Chondrocyte (in vitro differentiated cells): ENCODE results near the gene GJB2. TPM values are rescaled to one million over a fixed set of nuclear protein-coding genes. Genes with fewer than 3 reads are reported as not detected.

Source experiments
- DNase-seq: peaks from one replicate; pipeline ENCODE4 v3.0.0; 2021; ENCODE audit warnings: mixed read lengths, low spot score
- H3K27ac Mint-ChIP-seq: one replicate; pipeline ENCODE4 v1.8.0; 2021; ENCODE audit warnings: mild to moderate bottlenecking, moderate library complexity, mixed read lengths; ENCODE audit not compliant: unreplicated experiment
- H3K27me3 Mint-ChIP-seq: 2 replicates; pipeline ENCODE4 v1.8.0; 2021; ENCODE audit warnings: low read depth, mixed read lengths
- H3K36me3 Mint-ChIP-seq: 2 replicates; pipeline ENCODE4 v1.8.0; 2021; ENCODE audit warnings: low read depth, mixed read lengths
- H3K4me1 Mint-ChIP-seq: 2 replicates; pipeline ENCODE4 v1.8.0; 2021; ENCODE audit warnings: low read depth, mild to moderate bottlenecking, mixed read lengths
- H3K4me3 Mint-ChIP-seq: one replicate; pipeline ENCODE4 v1.8.0; 2021; ENCODE audit warnings: mild to moderate bottlenecking, moderate library complexity, mixed read lengths; ENCODE audit not compliant: unreplicated experiment
- H3K9me3 Mint-ChIP-seq: 2 replicates; pipeline ENCODE4 v1.8.0; 2021; ENCODE audit warnings: low read depth, mixed read lengths
- total RNA-seq: library from RNA; stranded (reverse); gene quantifications from 3 replicates; pipeline ENCODE4 v1.2.1, GENCODE V29; 2021
- TF ChIP-seq, protein P1 (sequence below): fragments of 200-600 bp; sonication (generic); IDR thresholded peaks from 2 replicates; pipeline ENCODE4 v1.5.0; 2021; ENCODE audit warnings: antibody characterized with exemption, mild to moderate bottlenecking, moderate library complexity

The GJB2 gene
- total RNA-seq, 1 donor from 2014 or later, result not detected

- no peak overlapping the region for H3K4me3 Mint-ChIP-seq
Measured at GRCh38 chr13:20219577-20219976, 26.8 kb upstream of the GJB2 start.

DNA sequence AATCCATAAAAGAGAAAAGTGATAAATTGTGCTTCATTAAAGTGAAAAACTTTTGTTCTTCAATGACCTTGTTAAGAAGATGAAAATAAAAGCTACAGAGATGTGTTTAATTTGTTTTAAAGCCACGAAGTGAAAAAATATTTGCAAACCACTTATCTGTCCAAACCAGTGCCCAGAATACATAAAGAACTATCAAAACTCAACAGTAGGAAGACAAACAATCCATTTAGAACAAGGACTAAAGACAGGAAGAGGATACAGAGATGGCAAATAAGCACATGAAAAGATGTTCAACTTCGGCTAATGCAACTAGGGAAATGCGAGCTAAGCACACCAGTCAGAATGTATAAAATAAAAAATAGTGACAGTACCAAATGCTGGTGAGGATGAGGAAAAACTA lies 24.4 kb upstream of the GJB2 start:
- DNase-seq, result no peak
- no peaks in the 10 kb centered on the region for H3K4me1 Mint-ChIP-seq

More at GRCh38 chr13:20219577-20219976, 26.8 kb upstream of the GJB2 start:
- TF ChIP-seq, protein P1, sequence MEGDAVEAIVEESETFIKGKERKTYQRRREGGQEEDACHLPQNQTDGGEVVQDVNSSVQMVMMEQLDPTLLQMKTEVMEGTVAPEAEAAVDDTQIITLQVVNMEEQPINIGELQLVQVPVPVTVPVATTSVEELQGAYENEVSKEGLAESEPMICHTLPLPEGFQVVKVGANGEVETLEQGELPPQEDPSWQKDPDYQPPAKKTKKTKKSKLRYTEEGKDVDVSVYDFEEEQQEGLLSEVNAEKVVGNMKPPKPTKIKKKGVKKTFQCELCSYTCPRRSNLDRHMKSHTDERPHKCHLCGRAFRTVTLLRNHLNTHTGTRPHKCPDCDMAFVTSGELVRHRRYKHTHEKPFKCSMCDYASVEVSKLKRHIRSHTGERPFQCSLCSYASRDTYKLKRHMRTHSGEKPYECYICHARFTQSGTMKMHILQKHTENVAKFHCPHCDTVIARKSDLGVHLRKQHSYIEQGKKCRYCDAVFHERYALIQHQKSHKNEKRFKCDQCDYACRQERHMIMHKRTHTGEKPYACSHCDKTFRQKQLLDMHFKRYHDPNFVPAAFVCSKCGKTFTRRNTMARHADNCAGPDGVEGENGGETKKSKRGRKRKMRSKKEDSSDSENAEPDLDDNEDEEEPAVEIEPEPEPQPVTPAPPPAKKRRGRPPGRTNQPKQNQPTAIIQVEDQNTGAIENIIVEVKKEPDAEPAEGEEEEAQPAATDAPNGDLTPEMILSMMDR, result no peak
- H3K27me3 Mint-ChIP-seq, result peaks cover 64% of the 10 kb centered on the region
- peaks cover 5% of the 10 kb centered on the region for H3K9me3 Mint-ChIP-seq
- H3K27ac Mint-ChIP-seq, result no peak overlapping the region
- DNase-seq, result no peak
- H3K4me1 Mint-ChIP-seq, result no peaks in the 10 kb centered on the region
- H3K36me3 Mint-ChIP-seq, result no peaks in the 10 kb centered on the region

GRCh38 chr13:20209948-20210347 lies 17.2 kb upstream of the GJB2 start:
- Mint-ChIP-seq H3K36me3 (peaks cover 2% of the 10 kb centered on the region), H3K27me3 (peaks cover 53% of the 10 kb centered on the region), H3K27ac (no peak overlapping the region), H3K4me3 (no peak overlapping the region), H3K9me3 (peaks cover 10% of the 10 kb centered on the region), H3K4me1 (no peaks in the 10 kb centered on the region)
- no peak for DNase-seq
- TF ChIP-seq, protein P1, result no peak

More for the DNA sequence above, 24.4 kb upstream of the GJB2 start:
- Mint-ChIP-seq H3K36me3 (peaks cover 2% of the 10 kb centered on the region), H3K27me3 (peaks cover 63% of the 10 kb centered on the region), H3K4me3 (no peak overlapping the region), H3K27ac (no peak overlapping the region), H3K9me3 (peaks cover 15% of the 10 kb centered on the region)
- TF ChIP-seq, protein P1, result no peak

DNA sequence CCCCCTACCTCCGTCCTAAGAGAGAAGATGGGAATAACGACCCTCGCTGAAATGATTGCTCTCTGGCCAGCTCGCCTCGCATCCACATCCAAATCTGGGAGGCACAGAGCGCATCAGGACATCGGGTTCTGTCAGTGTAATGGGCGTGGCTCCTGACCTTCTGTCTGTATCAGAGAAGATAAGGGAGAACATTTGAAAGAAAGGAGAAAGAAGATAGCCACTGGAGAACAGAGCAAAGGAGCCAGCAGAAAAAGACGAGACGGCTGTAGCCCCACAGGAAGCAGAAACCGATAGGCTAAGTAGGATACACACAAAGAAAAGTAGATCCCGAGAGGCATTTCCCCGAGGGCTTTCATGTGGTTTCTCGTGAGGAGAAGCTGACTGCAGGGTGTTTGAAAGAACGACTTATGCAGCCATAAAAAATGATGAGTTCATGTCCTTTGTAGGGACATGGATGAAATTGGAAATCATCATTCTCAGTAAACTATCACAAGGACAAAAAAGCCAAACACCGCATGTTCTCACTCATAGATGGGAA lies 14.0 kb upstream of the GJB2 start:
- TF ChIP-seq, protein P1, result no peak
- no peak for DNase-seq
- H3K36me3 Mint-ChIP-seq, result peaks cover under 1% of the 10 kb centered on the region
- H3K9me3 Mint-ChIP-seq, result peaks cover 8% of the 10 kb centered on the region
- peaks cover 37% of the 10 kb centered on the region for H3K27me3 Mint-ChIP-seq
- H3K4me1 Mint-ChIP-seq, result no peaks in the 10 kb centered on the region
- no peak overlapping the region for H3K4me3 Mint-ChIP-seq
- H3K27ac Mint-ChIP-seq, result no peak overlapping the region

GRCh38 chr13:20206065-20206697 lies 13.4 kb upstream of the GJB2 start:
- peaks cover 3% of the 10 kb centered on the region for H3K36me3 Mint-ChIP-seq
- H3K27ac Mint-ChIP-seq, result no peak overlapping the region

More at GRCh38 chr13:20206065-20206697, 13.4 kb upstream of the GJB2 start:
- Mint-ChIP-seq H3K9me3 (peaks cover 11% of the 10 kb centered on the region), H3K4me1 (no peaks in the 10 kb centered on the region), H3K27me3 (peaks cover 37% of the 10 kb centered on the region), H3K4me3 (no peak overlapping the region)
- DNase-seq, result no peak
- TF ChIP-seq, protein P1, result no peak
